HG03280 (cell line): ENCODE data around the gene PAX2.

Experiments used
- ATAC-seq: cut with Tn5 transposase; IDR thresholded peaks from one replicate; pipeline ENCODE4 v1.9.1; 2021; ENCODE audit warnings: mild to moderate bottlenecking, moderate library complexity; ENCODE audit not compliant: unreplicated experiment

Gene PAX2

DNA sequence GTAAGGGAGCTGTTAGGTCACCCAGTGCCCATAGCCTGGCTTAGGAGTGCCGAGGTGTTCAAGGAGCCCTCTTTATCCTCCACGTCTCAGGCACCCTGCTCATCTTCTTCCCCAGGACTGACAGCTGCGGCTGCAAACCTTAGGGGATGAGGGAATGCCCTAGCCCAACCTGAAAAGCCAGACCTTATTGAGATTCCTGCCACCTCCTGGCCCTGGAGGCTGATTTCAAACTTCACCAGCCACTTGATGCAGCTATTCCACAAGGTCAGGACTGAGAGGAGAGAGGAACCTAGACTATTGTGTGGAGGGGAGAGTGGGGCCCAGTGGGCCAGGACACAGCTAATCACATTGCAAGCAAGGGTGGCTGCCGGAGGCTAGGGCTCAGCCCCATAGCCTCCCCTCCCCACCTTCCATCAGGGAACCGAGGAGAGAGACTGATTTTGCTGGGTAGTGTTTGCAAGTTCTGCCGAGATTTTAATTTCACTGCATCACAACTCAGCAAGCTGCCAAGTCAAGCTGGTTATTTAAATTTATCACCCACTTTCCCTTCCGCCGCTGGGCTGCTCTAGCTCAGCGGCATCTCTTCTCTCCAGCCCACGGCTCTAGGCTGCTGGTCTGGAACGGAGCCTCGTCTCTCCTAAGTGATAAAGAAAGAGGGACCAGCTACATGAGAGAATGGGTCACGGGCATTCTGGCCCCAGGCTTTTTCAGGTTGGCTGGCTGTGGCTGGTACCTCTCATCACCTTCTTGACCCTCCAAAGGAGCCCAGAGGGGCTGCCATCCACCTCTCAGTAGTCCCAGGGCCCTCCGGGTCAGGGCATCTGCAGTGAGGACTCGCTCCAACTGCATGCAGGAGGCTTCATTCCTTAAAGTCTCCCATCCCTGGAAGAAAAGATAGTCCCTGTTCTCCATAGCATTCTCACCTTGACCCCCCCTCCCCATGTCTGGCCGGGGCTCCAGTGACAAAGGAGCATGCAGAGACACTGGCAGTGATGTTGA, 66.7 kb downstream of the PAX2 start:
- no peak for ATAC-seq

DNA sequence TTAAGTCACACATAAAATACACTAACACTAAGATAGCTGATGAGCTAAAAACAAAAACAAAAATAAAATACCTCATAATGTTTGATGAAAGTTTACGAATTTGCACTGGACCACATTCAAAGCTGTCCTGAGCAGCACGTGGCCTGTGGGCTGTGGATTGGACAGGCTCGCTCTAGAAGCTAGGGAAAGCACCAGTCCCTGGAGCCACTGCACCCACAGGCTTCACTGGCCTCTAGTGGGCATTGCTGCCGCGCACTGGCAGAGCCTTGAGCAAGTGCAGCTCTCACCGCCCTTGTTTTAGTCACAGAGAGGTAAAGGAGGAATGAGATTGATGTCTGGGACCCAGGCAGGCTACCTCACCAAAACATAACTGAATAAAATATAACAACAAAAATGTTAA, 67.6 kb downstream of the PAX2 start:
- no peak for ATAC-seq

DNA sequence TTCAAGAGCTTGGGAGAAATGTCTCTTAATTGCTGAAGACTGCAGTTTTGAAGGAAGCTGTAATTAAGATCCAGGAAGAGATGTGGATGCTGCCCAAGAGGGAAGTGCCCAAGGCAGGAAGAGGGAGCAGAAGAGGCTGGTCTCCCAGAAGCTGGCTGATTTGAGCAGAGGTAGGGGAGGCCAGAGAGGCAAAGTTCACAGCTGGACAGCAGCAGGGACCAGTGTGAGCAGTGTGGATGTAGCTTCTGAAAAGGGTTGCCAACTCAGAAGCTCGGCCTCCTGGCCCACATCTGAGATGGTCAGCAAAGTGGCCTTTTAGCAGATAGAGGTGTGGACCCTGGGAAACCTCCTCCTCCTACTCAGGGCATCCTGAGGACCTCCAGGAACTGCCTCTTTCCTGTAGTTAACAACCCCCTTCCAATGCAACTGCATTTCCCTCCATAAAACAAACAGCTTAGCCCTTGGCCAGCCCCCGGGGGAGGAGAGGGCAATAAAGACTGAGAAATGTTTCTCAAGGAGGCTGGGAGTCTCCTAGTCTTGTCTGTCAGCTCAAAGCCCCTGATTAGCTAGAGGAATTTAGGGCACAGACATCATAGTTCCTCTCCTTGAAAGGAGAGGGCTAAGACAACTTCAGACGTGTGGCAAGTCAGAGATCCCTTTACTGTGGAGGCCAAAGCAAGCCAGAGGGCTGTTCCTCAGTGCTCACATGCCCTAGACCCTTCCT, 69.5 kb downstream of the PAX2 start:
- no peak for ATAC-seq

DNA sequence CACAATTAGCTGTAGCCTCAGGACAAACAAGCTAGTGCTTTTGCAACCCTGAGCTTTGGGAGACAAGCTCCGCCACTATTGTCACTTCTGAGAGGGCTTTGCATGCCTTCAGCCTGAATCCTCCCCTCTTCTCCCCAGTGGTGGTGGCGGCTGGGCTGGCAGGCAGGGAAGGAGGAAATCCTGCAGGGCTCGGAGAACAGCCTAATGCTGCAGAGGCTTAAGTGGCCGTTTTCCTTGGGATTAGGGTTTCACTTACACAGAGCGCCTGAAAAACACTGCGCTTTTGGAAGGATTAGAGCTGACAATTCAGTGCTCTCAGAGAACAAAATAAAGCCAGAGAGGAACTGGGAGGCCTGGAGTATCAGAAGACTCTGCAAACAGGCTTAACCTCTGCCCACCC, 71.3 kb downstream of the PAX2 start:
- ATAC-seq, result no peak

DNA sequence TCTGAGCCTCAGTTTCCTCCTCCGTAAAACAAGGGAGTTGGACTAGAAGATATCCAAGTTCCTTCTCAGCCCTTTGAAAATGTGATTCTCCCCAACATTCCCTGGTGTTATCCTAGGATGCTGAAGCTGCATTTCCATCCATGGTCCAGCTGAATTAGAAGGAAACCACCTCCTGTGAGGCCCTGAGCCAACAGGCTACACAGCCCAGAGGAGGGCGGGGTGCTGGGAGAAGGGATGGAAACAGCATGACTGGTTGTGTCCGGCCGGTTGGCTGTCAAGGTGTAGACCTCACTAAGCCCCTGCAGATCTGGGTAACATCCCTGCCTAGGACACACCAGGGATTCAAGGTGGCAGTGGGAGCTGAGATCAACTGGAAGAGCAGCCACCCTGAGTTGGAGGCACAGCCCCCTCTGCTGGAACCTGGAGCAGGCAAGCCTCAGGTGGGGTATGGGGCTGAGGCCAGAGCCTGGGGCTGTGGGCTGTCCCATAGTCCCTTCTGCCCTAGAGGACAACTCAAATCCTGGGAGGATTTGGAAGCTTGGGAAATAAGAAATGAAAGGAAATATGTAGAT, 72.0 kb downstream of the PAX2 start:
- ATAC-seq, result no peak

DNA sequence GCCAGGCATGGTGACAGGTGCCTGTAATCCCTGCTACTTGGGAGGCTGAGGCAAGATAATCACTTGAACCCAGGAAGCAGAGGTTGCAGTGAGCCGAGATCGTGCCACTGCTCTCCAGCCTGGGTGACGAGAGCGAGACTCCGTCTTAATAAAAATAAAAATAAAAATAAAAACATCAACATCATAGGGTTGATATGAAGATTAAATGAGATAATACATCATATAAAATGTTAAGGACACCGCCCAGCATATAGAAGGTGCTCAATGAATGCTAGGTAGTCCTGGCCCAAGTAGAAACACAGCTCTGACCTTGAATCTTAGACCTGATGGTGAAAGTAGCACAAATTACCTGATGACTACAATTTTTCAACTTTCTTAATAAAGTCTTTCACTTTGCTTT, 74.0 kb downstream of the PAX2 start:
- ATAC-seq, result no peak

DNA sequence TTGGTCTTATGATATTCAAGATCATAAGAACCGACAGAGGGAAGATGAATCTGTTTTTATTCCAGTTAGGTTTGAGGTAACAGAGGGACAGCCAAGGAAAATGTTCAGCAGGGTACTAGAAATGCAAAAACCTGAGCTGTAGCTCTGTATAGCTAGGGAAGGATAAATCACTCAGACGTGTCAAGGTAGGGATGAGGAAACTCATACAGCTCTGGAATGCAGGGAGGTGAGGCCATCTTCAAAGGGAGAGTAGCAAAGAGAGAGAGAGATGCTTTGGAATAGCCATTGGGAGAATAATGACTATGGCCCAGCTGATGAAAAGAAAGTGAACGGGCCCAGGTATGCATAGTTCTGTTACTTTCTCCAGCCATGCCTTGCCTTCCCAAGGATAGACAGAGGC, 77.8 kb downstream of the PAX2 start:
- no peak for ATAC-seq

DNA sequence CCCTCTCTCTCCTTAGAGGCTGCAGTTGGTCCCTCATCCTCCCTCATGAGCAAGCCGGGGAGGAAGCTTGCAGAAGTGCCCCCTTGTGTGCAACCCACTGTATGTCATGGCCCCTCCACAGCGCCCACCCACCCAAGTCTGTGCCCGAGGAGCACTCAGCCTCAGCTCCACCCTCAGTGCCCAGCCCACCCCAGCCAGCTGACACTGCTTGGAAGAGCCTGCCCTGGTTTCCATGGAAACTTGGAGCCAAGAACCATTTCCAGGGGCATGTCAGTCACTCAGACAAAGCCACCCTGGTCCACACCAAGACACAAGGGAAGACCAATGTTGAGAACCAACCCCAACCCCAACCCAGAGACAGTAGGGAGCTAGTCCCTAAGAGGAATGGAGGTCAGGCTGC, 79.5 kb downstream of the PAX2 start:
- no peak for ATAC-seq

DNA sequence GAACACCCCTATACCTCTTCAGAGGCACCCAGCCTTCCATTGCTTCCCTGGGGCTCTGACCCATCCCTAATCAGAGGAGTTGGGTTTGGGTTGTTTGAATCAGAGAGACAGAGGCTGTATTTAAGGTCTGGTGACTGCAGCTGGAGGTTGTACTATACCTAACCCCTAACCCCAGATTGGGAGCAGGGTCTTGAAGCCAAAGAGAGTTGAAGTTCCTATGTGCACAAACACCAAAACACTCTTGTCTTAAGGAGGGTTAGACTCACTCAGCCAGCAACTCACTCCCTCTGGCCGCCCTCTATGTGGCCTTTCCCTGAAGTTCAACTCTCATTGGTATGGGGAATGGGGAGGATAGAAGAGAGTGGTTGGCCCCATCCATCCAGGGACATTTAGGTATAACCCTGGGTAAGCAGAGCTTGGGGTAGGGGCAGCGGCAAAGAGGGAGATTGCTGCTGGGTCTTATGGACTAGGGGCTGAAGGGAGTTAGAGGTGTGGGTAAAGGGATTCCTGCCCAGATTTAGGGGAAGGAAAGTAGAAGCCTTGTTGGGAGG, 80.0 kb downstream of the PAX2 start:
- no peak for ATAC-seq

DNA sequence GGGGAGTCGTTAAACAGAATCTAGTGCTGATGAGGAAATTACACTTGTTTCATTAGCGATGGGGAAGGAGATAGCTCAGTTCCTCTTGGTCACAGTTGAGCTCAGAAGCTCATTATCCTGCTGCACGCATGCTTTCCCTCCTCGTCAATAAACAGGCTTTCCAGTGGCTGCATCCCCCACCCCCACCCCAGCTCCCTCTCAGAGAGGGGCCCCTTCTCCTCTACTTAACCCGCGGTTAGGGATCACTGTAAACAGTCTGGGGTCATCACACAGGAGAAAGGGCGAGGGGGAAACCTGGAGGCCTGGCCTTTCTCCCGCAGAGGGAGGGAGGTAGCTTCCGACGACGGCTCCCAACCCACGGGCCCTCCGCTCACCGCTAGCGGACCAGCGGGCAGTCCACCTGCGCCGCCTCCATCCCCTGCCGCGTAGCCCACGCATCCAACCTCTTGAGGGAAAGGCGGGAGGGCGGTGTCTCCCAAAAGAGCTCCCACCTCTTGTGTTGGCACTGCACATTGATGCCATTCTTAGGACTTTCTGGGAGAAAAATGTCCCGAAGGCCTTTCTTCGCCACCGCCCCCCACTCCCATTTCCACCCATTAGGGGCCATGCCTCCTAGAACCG, 80.8 kb downstream of the PAX2 start:
- no peak for ATAC-seq

DNA sequence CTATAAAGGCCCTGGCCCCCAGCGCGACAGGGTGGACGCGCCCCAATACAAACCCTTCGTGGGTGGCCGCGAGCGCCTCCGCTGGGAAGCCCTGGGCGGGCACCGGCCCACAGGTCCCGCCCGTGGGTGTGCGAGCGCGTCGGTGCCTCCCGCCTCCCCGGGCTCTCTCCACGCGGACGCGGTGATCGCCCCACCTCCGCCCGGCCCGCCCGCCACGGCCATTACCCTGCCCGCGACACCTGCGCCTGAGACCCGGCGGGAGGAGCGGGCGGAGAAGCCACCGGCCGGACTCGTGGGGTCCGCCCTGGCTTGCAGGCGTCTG, 81.2 kb downstream of the PAX2 start:
- no peak for ATAC-seq

DNA sequence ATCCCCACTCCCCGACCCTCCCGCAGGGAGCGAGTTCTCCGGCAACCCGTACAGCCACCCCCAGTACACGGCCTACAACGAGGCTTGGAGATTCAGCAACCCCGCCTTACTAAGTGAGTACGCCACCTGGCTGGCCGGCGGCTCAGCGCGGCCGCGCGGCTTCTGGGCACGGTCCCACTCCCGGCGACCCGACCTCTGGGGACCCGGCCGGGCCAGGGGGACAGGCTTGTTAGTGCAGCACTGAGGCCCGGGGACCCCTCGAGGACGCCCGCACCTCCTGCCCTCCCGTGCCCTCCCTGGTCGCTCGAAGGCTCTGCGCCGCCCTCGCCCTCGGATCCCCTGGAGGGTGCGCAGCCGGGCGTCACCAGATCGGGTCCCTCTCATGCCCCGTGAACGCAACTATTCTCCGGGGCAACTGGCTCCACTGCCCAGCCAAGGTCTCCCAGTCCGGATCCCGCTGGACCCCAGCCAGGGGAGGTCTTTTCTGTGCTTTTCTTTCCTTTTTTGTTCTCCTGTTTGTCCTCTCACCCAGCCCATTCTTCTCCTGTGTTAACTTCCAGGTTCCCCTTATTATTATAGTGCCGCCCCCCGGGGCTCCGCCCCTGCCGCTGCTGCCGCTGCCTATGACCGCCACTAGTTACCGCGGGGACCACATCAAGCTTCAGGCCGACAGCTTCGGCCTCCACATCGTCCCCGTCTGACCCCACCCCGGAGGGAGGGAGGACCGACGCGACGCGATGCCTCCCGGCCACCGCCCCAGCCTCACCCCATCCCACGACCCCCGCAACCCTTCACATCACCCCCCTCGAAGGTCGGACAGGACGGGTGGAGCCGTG, 81.8 kb downstream of the PAX2 start:
- no peak for ATAC-seq

DNA sequence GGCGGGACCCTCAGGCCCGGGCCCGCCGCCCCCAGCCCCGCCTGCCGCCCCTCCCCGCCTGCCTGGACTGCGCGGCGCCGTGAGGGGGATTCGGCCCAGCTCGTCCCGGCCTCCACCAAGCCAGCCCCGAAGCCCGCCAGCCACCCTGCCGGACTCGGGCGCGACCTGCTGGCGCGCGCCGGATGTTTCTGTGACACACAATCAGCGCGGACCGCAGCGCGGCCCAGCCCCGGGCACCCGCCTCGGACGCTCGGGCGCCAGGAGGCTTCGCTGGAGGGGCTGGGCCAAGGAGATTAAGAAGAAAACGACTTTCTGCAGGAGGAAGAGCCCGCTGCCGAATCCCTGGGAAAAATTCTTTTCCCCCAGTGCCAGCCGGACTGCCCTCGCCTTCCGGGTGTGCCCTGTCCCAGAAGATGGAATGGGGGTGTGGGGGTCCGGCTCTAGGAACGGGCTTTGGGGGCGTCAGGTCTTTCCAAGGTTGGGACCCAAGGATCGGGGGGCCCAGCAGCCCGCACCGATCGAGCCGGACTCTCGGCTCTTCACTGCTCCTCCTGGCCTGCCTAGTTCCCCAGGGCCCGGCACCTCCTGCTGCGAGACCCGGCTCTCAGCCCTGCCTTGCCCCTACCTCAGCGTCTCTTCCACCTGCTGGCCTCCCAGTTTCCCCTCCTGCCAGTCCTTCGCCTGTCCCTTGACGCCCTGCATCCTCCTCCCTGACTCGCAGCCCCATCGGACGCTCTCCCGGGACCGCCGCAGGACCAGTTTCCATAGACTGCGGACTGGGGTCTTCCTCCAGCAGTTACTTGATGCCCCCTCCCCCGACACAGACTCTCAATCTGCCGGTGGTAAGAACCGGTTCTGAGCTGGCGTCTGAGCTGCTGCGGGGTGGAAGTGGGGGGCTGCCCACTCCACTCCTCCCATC, 82.7 kb downstream of the PAX2 start:
- ATAC-seq, result no peak

DNA sequence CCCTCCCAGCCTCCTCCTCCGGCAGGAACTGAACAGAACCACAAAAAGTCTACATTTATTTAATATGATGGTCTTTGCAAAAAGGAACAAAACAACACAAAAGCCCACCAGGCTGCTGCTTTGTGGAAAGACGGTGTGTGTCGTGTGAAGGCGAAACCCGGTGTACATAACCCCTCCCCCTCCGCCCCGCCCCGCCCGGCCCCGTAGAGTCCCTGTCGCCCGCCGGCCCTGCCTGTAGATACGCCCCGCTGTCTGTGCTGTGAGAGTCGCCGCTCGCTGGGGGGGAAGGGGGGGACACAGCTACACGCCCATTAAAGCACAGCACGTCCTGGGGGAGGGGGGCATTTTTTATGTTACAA, 83.3 kb downstream of the PAX2 start:
- no peak for ATAC-seq

DNA sequence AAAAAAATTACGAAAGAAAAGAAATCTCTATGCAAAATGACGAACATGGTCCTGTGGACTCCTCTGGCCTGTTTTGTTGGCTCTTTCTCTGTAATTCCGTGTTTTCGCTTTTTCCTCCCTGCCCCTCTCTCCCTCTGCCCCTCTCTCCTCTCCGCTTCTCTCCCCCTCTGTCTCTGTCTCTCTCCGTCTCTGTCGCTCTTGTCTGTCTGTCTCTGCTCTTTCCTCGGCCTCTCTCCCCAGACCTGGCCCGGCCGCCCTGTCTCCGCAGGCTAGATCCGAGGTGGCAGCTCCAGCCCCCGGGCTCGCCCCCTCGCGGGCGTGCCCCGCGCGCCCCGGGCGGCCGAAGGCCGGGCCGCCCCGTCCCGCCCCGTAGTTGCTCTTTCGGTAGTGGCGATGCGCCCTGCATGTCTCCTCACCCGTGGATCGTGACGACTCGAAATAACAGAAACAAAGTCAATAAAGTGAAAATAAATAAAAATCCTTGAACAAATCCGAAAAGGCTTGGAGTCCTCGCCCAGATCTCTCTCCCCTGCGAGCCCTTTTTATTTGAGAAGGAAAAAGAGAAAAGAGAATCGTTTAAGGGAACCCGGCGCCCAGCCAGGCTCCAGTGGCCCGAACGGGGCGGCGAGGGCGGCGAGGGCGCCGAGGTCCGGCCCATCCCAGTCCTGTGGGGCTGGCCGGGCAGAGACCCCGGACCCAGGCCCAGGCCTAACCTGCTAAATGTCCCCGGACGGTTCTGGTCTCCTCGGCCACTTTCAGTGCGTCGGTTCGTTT, 83.9 kb downstream of the PAX2 start:
- ATAC-seq, result no peak

DNA sequence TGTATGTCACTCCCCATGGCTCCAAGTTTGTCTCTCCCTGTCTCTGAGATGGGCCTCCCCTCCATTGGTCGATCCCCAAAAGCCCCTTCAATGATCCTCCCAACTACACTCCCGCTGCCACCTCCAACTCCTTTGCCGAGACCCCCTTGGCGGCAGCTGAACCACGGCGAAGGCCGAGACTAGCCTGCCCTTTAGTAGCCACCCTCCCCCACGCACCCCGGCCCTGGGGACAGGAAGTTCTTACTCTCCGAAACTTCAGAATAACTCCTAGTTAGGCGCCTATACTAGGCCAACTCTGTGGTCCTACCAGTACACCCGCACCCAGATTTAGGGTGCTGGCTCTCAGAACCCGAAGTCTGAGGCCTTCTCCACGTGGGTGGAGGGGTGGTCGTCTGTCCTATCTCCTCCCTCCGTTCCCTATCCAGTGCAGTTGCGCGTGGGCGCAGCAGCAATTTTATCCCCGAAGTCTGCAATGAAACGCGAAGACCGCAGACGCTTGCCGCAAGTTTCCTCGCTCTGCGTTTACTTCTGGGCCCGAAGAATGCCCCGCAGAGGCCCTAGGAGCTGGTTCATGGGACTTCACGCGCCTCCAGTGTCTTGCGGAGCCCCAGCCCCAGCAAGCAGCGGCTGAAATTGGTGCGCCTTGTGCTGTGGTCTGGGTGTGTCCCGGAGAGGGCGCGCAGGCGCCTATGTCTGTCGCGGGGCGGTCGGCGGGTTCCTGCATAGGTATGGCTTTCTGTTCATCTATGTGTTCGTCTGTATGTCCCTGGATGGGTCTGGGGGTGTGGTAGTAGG, 84.7 kb downstream of the PAX2 start:
- ATAC-seq, result no peak

DNA sequence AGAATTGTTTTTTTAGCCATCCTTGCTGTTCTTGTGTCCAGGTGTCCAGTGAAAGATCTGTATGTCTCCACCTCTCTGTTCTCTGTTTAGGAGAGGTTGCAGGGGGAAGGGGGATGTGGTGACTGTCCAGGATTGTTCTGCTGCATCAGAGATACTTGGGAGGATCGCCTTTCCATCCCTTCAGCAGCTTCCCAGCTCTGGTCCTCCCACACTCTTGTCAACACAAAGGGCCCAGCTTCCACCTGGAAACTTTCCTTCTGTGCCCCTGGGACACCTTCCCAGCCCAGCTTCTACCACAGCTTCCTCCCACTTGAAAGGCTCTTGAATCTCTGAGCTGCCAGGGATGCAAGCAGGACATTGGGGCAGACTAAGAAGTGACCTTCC, 85.3 kb downstream of the PAX2 start:
- ATAC-seq, result no peak

DNA sequence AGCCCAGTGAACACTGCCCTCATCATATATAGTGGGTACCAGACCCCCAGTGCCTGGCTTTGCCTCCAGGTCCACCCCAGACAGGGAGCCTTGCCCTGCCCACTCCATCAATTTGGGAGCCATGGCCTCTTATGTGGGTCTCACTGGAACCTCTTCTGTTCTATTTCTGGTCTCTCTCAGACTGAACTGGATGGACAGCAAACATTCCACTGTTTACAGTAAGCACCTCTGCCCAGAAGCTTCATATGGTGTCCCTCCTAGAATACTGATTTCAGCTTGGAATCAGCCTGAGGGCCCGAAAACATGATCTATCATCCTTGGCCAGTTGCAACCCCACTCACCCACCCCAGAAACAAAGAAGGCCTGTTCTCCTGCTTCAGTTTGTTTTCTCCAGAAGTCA, 86.4 kb downstream of the PAX2 start:
- no peak for ATAC-seq
